Activated CD4-positive, alpha-beta T cell treated with anti-CD3 and anti-CD28 coated beads, Interleukin-2, amount 50 U/mL, for 16 hours (primary cell): ENCODE measurements around the gene SNX3.

ENCODE experiments used
- DNase-seq: peaks from one replicate; pipeline ENCODE4 v3.0.0-alpha.2; 2020

SNX3 gene

GRCh38 chr6:108168501-108169463 lies 92.1 kb downstream of the SNX3 start:
- no peak for DNase-seq

DNA sequence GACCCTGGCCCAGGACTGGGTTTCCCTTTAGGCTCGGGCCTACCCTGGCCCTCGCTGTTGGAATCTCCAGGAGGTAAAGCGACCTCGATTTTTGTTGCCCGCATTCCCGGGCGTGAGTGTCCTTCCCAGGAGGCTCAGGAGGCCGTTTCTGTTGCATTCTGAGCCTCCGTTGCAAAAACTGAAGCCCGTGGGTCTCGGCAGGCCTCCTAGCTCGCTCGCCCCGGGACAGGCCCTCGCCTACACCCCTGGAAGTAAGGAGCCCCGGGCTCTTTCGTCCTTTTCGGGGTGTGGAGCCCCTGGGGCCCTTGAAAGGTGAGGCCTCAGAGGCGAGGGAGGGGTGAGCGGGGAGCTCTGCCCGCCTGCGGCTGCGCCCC lies 92.8 kb downstream of the SNX3 start:
- DNase-seq, result no peak

DNA sequence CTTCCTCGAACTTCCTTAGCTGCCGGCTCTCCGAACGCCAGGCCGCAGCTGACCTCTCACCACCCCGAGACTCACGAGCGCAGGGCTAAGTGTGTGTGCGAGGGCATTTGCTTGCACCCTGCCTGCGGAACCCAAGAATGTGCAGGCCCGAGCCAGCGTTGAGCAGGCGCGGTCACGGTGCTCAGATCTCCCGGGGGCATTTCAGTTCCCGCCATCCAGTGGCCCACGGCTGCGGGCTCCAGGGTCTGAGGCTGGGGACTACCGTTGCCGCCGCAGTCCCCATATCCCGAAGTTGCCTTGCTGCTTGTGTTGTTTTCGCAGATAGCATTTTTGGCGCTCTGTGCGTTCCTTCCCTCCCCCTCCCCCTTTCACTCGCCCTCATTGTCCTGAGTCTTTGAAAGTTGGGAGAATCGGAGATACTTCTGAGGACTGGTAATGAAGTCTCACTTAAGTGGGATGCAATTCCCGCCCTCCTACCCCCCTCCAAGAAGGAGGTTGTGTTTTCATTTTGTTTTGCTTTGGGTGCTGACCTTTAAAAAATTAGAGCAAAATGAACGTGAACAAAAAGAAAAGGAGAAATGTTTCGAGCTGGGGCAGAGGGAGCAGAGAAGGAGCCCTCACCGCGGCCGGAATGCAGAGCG lies 93.3 kb downstream of the SNX3 start:
- DNase-seq, result no peak

DNA sequence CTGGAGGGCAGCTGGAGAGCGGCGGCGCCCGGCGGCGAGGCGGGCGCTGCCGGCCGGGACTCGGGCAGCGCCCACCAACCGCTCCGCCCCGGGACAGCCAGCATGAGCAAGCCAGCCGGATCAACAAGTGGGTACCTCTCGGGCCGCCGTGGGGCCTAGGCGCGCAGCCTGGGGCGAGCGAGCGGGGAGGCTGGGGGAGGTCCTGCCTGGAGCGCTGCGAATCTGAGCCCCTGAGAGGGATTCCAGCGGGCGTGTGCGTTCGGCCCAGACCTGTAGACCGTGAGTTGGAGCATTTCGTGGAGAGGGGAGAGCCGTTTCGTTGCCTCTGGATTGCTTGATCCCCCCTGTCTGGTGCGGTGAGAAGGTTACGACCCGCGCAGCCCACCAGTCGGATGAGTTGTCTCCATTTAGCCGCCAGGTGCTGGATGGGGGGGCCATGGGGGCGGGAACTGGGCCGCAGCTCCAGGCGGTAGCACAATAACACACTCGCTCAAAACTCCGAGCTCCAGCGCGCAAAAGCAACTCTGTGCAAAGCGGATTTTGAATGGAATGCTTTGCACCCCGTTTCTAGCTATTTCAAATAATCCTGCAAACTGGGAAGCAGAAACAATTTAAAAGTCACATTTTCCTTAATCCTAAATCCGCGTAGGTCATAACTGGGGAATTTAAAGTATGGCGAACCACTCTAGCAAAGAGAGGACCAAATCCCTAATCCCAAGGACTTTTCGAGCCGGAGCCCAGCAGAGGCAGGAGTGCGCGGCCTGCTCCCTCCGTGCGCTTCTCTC lies 94.0 kb downstream of the SNX3 start:
- no peak for DNase-seq

DNA sequence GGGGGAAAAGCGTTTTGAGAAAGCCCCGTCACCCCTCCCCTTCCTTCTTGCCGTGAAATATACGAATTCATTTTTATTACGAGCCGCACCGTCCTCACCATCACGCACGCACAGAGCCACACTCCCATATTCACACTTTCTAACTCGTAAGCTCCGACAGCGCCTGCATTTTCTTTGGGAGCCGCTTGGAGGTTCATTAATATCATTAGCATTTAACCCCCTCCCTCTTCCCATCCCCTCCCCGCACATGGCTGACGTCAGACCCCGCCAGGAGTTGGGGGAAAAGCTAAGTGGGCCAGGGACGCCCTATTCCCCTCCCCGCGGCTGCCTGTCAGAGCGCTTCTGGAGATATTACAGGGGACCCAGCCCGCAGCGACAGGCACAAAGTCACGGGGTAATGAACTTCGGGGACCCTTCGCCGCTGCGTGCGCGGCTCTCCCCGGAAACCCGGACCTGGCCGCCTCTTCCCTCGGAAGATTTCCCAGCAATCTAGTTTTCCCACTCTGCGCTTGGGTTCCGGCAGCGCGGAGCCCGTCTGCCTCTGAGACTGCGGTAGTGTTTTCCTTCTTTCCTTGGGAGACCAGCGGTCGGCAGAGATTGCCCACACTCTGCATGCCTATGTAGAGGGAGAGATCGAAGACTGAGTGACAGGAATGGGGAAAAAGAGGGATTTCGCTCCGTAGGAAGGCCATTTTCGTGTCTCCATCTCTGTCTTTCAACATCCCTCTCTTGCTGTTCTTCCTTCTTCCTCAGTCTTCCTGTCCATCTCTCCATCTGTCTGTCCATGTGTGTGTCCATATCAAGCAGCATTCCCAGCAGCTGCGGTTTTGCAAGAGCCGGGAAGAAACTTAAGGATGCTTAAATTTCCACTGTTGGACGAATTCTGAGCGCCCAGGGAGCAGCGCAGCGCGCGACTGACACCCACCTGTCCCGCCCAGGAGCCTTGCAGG lies 94.9 kb downstream of the SNX3 start, which contains the start of gene NR2E1:
NR2E1 (plus strand) TSS at position 309 of the 950 bp plus-strand sequence. CDS start 744 bp downstream, outside the sequence.
- no peak for DNase-seq

DNA sequence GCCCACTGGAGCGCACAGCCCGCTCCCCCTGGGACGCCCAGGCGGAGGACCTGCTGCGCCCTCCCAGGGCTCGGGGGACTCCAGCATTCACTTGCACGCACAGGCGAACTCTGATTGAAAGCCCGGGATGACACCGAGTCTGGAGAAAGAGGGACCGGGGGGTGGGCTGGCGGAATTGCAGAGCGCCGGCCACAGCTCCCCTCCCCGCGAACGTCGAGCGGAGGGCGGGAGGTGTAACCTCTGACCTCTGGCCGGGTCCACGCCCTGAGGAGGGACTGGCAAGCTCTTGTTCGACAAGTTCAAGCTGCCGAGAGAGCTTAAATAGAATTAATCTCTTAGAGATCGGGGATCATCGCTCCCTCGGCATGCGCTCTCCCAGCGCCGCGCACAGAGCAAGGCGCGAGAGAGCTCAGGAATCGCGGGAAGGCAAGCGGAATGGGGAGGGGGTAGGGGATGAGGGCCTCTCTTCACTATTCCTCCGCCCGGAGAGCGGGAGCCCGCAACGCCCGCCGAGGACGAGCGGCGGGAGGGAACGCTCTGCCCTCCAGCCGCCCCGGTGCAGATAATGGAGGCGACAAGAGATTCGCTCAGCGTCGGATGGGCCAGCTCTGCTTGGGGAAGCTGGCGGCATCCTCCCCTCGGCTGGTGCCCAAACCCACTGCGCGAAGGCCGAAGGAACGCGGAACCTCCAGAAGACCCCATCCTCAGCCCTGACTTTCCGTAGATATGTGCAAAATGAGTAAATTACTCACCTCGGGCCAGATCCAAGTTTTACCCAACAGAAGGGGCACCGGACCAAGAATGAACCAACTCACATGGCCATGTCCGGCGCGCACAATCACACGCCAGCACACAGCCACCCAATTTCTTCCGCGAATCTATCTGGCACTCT lies 95.8 kb downstream of the SNX3 start:
- no peak for DNase-seq

DNA sequence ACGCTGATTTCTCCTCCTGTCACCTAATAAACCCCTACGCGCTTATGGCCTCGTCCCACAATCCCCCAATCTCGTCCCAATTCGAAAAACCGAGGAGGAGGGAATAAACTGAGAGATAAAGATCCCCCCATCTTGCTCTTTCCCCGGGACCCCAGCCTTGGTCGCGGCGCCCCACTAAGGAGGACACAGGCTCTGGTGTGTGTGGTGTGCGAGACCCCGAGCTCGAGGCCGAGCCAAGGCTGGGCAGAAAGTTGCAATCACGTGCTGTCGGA lies 96.4 kb downstream of the SNX3 start:
- no peak for DNase-seq

DNA sequence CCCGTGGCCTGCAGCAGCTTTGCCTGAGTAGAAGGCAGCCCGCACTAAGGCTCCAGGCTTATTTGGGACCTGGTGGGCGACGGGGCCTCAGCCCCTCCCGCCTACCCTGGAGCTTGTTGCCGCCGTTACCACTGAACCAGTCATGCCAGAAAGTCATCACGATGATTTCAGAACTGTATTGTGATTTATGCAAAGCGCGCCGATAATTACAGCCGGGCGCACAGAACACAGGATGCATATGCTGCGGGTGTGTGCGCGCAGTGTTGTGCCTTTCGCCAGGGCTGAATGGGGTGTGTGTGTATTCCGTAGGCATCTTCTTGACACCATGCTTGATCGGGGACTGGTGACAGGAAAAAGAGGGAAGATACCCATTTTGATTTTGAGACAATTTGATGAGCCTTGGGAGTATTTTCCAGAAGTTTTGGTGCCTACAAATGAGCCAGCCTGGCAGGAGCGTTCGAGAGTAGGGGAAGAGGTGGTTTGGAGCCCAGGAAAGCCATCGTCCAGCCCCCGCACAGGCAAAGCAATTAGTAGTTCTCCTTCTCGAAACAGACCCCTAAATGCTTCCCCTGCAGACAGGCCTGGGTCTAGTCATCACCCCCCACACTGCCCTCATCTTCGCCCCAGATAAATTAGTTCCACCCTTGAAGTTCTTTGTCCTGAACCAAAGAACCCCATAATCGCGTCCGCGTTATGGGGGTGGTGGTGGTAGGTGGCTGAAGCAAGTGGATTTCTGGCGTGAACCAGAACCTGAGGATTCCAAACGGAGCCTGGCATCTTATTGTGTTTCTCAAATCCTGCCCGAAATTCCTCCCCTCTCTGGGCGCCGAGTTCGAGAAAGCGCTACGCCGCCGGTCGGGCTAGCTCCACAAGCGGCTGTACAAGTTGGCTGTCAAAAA lies 96.9 kb downstream of the SNX3 start:
- DNase-seq, result no peak

DNA sequence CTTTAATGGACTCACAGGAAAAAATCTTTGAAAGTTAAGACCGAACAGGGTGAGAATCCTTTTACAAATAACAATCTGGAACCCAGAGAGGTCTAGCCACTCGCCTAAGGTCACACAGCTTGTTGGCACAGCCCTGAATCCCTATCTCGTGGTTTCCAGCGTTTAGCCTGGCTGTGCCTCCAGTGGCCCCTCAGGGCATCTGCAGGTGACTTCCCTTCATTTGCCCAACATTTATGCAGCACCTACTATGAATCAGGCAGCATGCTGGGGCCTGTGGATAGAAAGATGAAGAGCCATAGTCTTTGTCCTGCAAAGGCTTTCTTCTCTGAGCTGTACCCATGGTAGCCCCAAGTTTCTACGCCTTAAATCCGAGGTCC lies 97.6 kb downstream of the SNX3 start:
- DNase-seq, result no peak

DNA sequence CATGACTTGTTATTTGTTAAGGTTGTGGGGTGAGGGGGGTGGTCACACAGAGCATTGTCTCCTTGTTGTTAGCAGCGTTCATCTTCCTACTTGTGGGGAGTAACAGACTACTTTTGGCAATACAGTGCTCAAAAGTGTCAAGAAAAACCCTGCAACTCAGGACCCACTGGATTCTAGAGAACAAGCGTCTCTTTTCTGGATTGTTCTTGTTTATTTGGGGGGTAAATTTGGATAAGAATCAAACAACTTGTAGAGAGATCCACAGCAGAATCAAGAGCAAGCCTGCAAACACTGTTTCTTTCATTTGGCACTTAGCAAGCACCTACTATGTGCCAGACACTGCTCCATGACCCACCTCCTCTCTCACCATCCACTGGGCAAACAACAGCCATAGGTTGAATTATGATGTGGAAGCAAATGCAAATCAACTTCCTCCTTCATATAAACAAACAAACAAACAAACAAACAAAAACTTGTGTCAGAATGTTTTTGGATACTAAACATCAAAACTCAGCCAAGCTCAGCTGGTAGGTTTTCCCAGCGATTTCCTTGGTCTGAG lies 99.0 kb downstream of the SNX3 start:
- no peak for DNase-seq
